Endothelial cell of umbilical vein (primary cell): ENCODE measurements around the gene ARL5B. TPM values are rescaled to one million over a fixed set of nuclear protein-coding genes. Genes with fewer than 3 reads are reported as not detected.

Experiments used
- BruUV-seq: library from RNA; stranded (reverse); fragments of 400-500 nt; replicated peaks from 2 replicates; lab custom pipeline; 2021; lab: Mats Ljungman, UMichigan
- CTCF ChIA-PET: fragments of 300-600, 350-600 bp; sonication (Branson Sonifier 250); formaldehyde crosslinking; loops from one replicate; lab custom pipeline; 2021; ENCODE audit warnings: antibody characterized with exemption, inconsistent platforms; lab: Charles Lee
- POLR2A ChIA-PET: fragments of 300-600, 350-600 bp; sonication (Branson Sonifier 250); formaldehyde crosslinking; loops from one replicate; lab custom pipeline; 2021; ENCODE audit warnings: antibody characterized with exemption, inconsistent platforms; lab: Charles Lee
- DNase-seq: peaks from one replicate; pipeline ENCODE4 v3.0.0-alpha.2; 2011; ENCODE audit warnings: low read depth, low spot score
- FAIRE-seq: peaks from 2 replicates; lab custom pipeline; 2011; peaks lifted over from hg19 to GRCh38; lab: Jason Lieb, UNC
- H2AFZ ChIP-seq: 2 replicates; pipeline ENCODE4 v1.6.0; 2012; ENCODE audit warnings: low read depth, low read length, control low read depth, inconsistent platforms
- H3K27ac ChIP-seq: 2 replicates; pipeline ENCODE4 v1.5.1; 2011; ENCODE audit warnings: low read depth, mild to moderate bottlenecking, control low read depth, low read length, moderate library complexity; ENCODE audit not compliant: insufficient read depth
- H3K27me3 ChIP-seq, 2 experiments: 2 replicates each; pipeline versions ENCODE4 v1.6.0 to v1.6.1; 2011; ENCODE audit warnings: low read length in 2 of 2, mixed read lengths in 1 of 2; ENCODE audit not compliant: control insufficient read depth in 2 of 2, insufficient read depth in 2 of 2
- H3K36me3 ChIP-seq, 2 experiments: 2 replicates in 1 of 2; 3 replicates in 1 of 2; pipeline ENCODE4 v1.5.1; 2011; ENCODE audit warnings: low read length in 2 of 2, mild to moderate bottlenecking in 1 of 2, moderate library complexity in 1 of 2; ENCODE audit not compliant: control insufficient read depth in 2 of 2, insufficient read depth in 2 of 2; ENCODE audit errors: extremely low read depth in 1 of 2
- H3K4me1 ChIP-seq: 3 replicates; pipeline ENCODE4 v1.5.1; 2011; ENCODE audit warnings: mild to moderate bottlenecking, low read length; ENCODE audit not compliant: control insufficient read depth, insufficient read depth; ENCODE audit errors: extremely low read depth
- H3K4me2 ChIP-seq: 2 replicates; pipeline ENCODE4 v1.6.1; 2011; ENCODE audit warnings: low read length, control low read depth, mixed read lengths; ENCODE audit not compliant: insufficient read depth
- H3K4me3 ChIP-seq, 3 experiments: fragments of 200-600 bp in 1 of 3; sonication (generic), shearing (Covaris generic) in 1 of 3; replicated peaks in 1 of 3; 2 replicates each; pipeline ENCODE4 v1.5.1; 2011 to 2016; ENCODE audit warnings: control low read depth in 3 of 3, low read length in 3 of 3, mild to moderate bottlenecking in 2 of 3, inconsistent platforms in 1 of 3, low read depth in 1 of 3, moderate library complexity in 1 of 3; ENCODE audit not compliant: insufficient read depth in 1 of 3
- H3K79me2 ChIP-seq: 2 replicates; pipeline ENCODE4 v1.6.0; 2012; ENCODE audit warnings: low read length, inconsistent platforms; ENCODE audit not compliant: control insufficient read depth, insufficient read depth
- H3K9ac ChIP-seq: replicated peaks from 2 replicates; pipeline ENCODE3; 2011; ENCODE audit warnings: low read length, control low read depth; ENCODE audit not compliant: insufficient read depth; ENCODE audit errors: extremely low read depth
- H3K9me1 ChIP-seq: replicated peaks from 3 replicates; pipeline ENCODE4 v1.6.0; 2011; ENCODE audit warnings: mild to moderate bottlenecking, low read length; ENCODE audit not compliant: control insufficient read depth, insufficient read depth; ENCODE audit errors: extremely low read depth
- H3K9me3 ChIP-seq: replicated peaks from 2 replicates; pipeline ENCODE4 v1.5.1; 2012; ENCODE audit warnings: low read length, inconsistent platforms; ENCODE audit not compliant: control insufficient read depth, insufficient read depth
- H4K20me1 ChIP-seq: replicated peaks from 2 replicates; pipeline ENCODE3; 2011; ENCODE audit warnings: mild to moderate bottlenecking, low read length; ENCODE audit not compliant: control insufficient read depth, insufficient read depth; ENCODE audit errors: extremely low read depth
- EZH2 ChIP-seq: IDR thresholded peaks from 2 replicates; pipeline ENCODE4 v1.6.1; 2012; ENCODE audit warnings: borderline replicate concordance, low read depth, mild to moderate bottlenecking, moderate library complexity, low read length, inconsistent platforms; ENCODE audit not compliant: severe bottlenecking
- FOS ChIP-seq: IDR thresholded peaks from 2 replicates; pipeline ENCODE4 v1.6.1; 2011; ENCODE audit warnings: mild to moderate bottlenecking, low read length, moderate library complexity, borderline replicate concordance; ENCODE audit not compliant: insufficient read depth
- GATA2 ChIP-seq: IDR thresholded peaks from 2 replicates; pipeline ENCODE4 v1.7.0; 2011; ENCODE audit warnings: low read depth, mild to moderate bottlenecking, moderate library complexity, mixed read lengths, low read length; ENCODE audit not compliant: insufficient read length, insufficient read depth
- JUN ChIP-seq: IDR thresholded peaks from 2 replicates; pipeline ENCODE4 v1.6.1; 2011; ENCODE audit warnings: borderline replicate concordance, low read depth; ENCODE audit not compliant: insufficient read length, insufficient read depth
- MYC ChIP-seq: IDR thresholded peaks from one replicate; pipeline ENCODE4 v1.6.1; 2011; ENCODE audit warnings: mild to moderate bottlenecking, low read depth, low read length
- POLR2A ChIP-seq: IDR thresholded peaks from 2 replicates; pipeline ENCODE4 v1.6.1; 2012; ENCODE audit warnings: low read depth, mild to moderate bottlenecking, control low read depth, low read length
- POLR2AphosphoS5 ChIP-seq: IDR thresholded peaks from 2 replicates; pipeline ENCODE4 v1.6.1; 2012; ENCODE audit warnings: low read depth, mild to moderate bottlenecking, control low read depth, low read length, moderate library complexity; ENCODE audit not compliant: insufficient read depth
- dilution Hi-C: fragments of 300-500 bp; cut with MboI; formaldehyde crosslinking; loops from one replicate; pipeline ENCODE4 v1.15.0; 2019; ENCODE audit warnings: low sequenced_read_pairs; ENCODE audit not compliant: extremely low pct_ligation_motif_present
- intact Hi-C: fragments of 100-400 bp; cut with micrococcal nuclease; formaldehyde crosslinking; loops from one replicate; pipeline ENCODE4 v1.10.0; 2022
- polyA plus RNA-seq, 4 experiments: library from polyadenylated mRNA; depleted of rRNA in 3 of 4; stranded (reverse) in 3 of 4; unstranded in 1 of 4; fragments of >200 nt; gene quantifications; 2 replicates each; pipeline versions ENCODE4 v1.2.1 to v1.2.3, GENCODE V29; 2011 to 2012; ENCODE audit warnings: missing spikeins in 1 of 4
- total RNA-seq: library from RNA; stranded (reverse); gene quantifications from 2 replicates; pipeline ENCODE4 v1.2.3, GENCODE V29; 2021
- TF ChIP-seq, protein P1 (sequence below), 2 donors: IDR thresholded peaks; 1 replicate in 1 of 2; 2 replicates in 1 of 2; pipeline ENCODE4 v1.5.1; 2011; ENCODE audit warnings: low read length in 2 of 2, mild to moderate bottlenecking in 2 of 2, moderate library complexity in 2 of 2, control low read depth in 1 of 2, inconsistent platforms in 1 of 2, low read depth in 1 of 2; ENCODE audit not compliant: insufficient read depth in 1 of 2; ENCODE audit errors: extremely low read depth in 1 of 2
- TF ChIP-seq, protein P2 (sequence below): IDR thresholded peaks from 2 replicates; pipeline ENCODE4 v1.6.1; 2011; ENCODE audit not compliant: insufficient read depth, insufficient read length

ARL5B gene
- total and polyA plus RNA-seq, 2 donors (not counting 3 experiments of a cell fraction or from before 2014, with no cell fraction given): 5.1 to 19.1 TPM

GRCh38 chr10:18647151-18647550 lies 12.1 kb upstream of the ARL5B start:
- no peak for TF ChIP-seq JUN
- no peak overlapping the region for H3K27ac ChIP-seq
- H3K9me3 ChIP-seq: no peaks in the 10 kb centered on the region
- H3K9me1 ChIP-seq: no peaks in the 10 kb centered on the region
- ChIA-PET CTCF (interaction anchor here (2.1 kb wide), 1 partner anchor 11 kb away, joined by 9 read pairs; the partner anchor contains the start of gene ARL5B), POLR2A (no interaction called here)
- FAIRE-seq: no peak
- H2AFZ ChIP-seq: no peak overlapping the region
- DNase-seq: no peak
- H3K27me3 ChIP-seq: no peaks in the 10 kb centered on the region
- BruUV-seq: no TSS peak
- H3K4me2 ChIP-seq: no peak overlapping the region
- no peak overlapping the region for H3K4me3 ChIP-seq
- dilution Hi-C loops: no loop called here
- no peaks in the 10 kb centered on the region for H4K20me1 ChIP-seq
- peaks cover 11% of the 10 kb centered on the region for H3K79me2 ChIP-seq
- intact Hi-C loops: no loop called here
- no peak overlapping the region for H3K9ac ChIP-seq
- no peaks in the 10 kb centered on the region for H3K36me3 ChIP-seq
- H3K4me1 ChIP-seq: peaks cover 21% of the 10 kb centered on the region

- FAIRE-seq (no peak), DNase-seq (no peak)
- TF ChIP-seq POLR2AphosphoS5: no peak
- no peak for TF ChIP-seq JUN
- no peak for TF ChIP-seq GATA2
- TF ChIP-seq MYC: no peak
- no peak for TF ChIP-seq EZH2
- TF ChIP-seq, protein P1, sequence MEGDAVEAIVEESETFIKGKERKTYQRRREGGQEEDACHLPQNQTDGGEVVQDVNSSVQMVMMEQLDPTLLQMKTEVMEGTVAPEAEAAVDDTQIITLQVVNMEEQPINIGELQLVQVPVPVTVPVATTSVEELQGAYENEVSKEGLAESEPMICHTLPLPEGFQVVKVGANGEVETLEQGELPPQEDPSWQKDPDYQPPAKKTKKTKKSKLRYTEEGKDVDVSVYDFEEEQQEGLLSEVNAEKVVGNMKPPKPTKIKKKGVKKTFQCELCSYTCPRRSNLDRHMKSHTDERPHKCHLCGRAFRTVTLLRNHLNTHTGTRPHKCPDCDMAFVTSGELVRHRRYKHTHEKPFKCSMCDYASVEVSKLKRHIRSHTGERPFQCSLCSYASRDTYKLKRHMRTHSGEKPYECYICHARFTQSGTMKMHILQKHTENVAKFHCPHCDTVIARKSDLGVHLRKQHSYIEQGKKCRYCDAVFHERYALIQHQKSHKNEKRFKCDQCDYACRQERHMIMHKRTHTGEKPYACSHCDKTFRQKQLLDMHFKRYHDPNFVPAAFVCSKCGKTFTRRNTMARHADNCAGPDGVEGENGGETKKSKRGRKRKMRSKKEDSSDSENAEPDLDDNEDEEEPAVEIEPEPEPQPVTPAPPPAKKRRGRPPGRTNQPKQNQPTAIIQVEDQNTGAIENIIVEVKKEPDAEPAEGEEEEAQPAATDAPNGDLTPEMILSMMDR (IDR thresholded peaks at IDR 0.05; ENCODE audit: extremely low read depth in 1 of 2, insufficient read depth in 1 of 2, low read depth in 1 of 2, low read length in 2 of 2): no peak
- no peak for TF ChIP-seq FOS
- TF ChIP-seq POLR2A: no peak
- TF ChIP-seq, protein P2, sequence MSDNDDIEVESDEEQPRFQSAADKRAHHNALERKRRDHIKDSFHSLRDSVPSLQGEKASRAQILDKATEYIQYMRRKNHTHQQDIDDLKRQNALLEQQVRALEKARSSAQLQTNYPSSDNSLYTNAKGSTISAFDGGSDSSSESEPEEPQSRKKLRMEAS: no peak
- Histone ChIP-seq H3K9ac (no peak overlapping the region), H3K79me2 (peaks cover 11% of the 10 kb centered on the region), H3K9me1 (no peaks in the 10 kb centered on the region), H3K4me1 (peaks cover 21% of the 10 kb centered on the region), H4K20me1 (no peaks in the 10 kb centered on the region), H3K27me3 (no peaks in the 10 kb centered on the region), H3K9me3 (no peaks in the 10 kb centered on the region), H3K36me3 (no peaks in the 10 kb centered on the region), H3K4me3 (no peak overlapping the region), H3K27ac (no peak overlapping the region), H3K4me2 (no peak overlapping the region), H2AFZ (no peak overlapping the region)
- BruUV-seq: no TSS peak
- intact Hi-C loops (no loop called here), dilution Hi-C loops (no loop called here)
- ChIA-PET POLR2A (no interaction called here), CTCF (interaction anchor here (1.3 to 2.1 kb wide), 2 partner anchors 11 kb away, joined by 4 to 9 read pairs; partner anchors contain the start of gene ARL5B)
These were observed 11.3 kb upstream of the ARL5B start for GRCh38 chr10:18647945-18648344.
